NCI-H146 (cell line): ENCODE data around the gene B9D1.

Experiments
- DNase-seq: peaks from one replicate; lab custom pipeline; 2025; lab: John Stamatoyannopoulos, UW

Gene B9D1

DNA sequence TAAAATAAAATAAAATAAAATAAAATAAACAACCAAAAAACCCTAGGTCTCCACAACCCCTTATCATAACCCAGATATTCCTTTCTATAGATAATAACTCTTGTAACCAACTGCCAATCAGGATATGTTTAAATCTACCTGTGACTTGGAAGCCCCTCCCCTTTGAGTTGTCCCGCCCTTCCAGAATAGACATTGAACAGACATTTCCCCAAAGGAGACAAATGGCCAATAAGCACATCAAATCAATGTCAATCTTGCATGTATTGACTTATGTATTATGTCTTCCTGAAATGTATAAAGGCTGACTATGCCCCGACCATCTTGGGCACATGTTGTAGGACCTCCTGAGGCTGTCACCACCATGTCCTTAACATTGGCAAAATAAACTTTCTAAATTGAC lies 14.3 kb upstream of the B9D1 start:
- peak; percentile 49 for DNase-seq

DNA sequence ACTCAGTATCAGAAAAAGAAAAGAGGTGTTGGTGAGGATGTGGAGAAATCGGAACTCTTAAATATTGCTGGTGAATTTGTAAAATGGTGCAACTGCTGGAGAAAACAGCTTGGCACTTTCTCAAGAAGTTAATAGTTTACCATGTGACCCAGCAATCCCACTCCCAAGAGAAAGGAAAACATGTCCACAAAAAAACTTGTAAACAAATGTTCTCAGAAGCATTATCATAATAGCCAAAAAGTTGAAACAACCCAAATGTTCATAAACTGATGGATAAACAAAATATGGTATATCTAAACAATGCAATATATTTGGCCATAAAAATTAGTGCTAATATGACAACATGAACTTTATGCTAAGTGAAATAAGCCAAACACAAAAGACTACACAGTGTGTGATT lies 13.2 kb upstream of the B9D1 start:
- no peak for DNase-seq

DNA sequence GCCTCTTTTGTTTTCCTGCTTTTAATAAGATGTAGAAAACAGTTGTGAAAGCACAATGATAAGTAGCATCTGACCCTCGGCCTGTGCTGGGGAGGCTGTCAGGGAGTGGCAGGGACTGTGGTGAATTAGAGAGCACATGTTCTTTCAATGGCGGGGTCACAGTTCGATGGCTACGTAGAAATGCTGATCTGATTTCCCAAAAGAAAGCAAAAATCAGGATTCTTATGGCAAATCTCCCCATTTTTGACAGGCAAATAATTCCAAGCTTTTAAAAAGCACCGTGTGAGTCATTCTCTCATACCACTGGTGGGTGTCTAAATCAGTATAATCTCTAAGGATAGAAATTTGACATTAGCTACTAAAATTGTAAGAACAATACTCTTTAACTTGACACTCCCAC lies 11.6 kb upstream of the B9D1 start:
- DNase-seq: no peak

DNA sequence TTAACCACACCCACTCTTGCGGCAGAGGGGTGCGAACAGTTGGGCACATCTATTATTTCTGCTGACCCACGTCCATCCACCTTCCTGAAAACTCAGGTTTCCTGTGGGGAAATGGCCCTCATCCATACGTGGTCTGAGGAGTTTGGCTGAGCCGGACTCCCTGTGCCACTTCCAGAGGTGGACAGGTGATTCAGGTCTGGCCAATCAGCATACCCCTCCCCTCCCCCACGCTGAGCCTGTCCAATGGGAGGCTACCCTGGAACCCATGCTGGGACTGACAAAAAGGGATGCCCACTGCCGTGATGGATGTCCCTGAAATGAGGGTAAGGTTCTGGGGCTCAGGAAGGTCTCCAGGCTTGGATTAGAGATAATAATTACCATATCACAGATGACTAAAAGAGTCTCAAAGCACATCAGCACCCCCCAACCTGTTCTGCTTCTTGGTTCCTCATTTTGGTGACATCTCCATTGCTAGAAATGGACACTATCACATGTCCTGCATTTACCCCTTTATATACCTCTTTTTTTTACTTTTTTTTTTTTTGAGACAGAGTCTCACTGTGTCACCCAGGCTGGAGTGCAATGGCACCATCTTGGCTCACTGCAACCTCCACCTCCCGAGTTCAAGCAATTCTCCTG lies 10.5 kb upstream of the B9D1 start:
- no peak for DNase-seq

DNA sequence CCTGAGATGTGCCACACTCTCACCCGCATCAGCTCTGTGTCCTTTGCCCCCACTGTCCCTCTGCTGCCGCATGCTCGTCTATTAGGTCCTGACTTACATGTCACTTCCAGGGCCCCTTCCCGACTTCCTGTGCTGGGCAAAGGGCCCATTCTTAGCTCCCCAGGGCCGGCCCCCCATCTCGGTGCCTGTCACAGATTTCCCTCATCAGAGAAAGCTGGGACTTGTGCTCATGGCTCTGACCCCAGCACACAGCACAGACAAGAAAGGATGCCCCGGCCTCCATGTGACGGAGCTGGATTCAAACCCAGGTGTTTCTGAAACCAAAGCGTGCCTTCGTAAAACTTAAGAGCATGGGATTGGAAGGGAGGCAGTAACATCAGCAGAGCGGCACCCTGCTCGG lies 9.9 kb upstream of the B9D1 start:
- no peak for DNase-seq

DNA sequence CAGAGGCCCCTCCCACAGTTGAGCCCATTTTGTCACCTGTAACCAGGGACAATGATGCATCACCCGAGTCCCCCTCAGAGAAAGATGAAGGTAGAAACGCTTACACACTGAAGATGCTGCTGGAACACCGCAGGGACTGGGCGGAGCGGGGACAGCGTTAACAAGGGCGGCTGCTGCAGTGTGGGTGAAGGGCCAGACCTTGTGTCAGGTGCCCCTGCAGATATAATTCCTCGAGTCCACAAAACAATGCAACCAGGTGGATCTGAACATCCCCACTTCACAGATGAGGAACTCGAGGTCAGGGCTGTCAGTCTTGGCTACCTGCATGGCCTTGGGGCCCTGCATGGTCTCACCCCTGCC lies 9.5 kb upstream of the B9D1 start:
- DNase-seq: no peak

DNA sequence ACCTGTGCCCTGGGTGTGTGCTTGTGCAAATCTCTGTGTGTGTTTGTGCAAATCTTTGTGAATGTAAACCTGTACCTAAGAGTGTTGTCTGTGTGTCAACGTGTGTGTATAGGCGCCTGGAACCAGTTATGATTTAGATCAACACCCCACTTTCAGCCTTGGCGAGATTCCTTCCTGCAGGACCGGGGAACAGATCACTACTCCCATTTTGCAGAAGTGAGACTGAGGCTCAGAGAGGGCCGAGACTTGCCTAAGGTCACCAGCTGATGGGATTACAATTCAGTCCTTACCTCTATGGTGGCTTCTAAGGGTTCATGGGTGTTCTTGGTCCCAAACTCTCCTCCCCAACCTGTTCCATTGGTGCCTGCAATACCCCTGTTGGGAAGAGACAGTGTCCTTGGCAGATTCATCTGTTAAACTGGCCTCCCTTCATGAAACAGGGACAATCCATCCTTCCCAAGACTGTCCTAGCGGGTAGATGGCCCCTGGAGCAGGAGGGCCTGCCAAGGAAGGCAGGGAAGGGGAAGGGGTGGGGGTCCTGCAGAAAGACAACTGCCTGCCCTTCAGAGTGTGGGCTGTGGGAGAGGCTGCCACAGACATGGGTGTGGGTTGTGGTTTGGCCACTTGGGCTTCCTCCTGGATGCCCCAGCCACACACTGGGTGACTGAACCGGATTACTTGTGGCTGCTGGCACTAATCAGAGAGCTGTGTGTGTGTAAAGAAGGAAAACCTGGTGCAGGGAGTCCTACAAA lies 8.9 kb upstream of the B9D1 start:
- no peak for DNase-seq

DNA sequence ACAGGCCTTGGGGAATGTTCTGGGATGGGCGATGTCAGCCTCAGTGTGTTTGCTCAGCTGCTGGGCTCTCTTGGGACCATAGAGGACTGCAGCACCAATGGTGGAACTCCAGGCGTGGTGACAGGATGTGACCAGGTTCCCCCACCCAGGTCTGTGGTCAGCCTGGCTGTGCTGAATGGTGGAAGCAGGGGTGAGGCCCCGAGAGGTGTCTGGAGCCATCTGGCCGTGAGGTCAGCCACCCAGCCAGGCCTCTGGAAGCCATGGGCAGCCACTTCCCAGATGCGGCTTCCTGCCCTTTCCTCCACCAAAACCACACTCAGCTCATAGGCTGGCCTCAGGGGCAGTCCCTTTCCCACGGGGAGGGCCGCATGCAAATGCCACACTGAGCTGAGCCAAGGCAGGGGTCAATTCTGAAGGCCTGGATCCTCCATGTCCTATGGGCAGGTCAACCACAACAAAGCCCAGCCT lies 8.0 kb upstream of the B9D1 start:
- DNase-seq: no peak

DNA sequence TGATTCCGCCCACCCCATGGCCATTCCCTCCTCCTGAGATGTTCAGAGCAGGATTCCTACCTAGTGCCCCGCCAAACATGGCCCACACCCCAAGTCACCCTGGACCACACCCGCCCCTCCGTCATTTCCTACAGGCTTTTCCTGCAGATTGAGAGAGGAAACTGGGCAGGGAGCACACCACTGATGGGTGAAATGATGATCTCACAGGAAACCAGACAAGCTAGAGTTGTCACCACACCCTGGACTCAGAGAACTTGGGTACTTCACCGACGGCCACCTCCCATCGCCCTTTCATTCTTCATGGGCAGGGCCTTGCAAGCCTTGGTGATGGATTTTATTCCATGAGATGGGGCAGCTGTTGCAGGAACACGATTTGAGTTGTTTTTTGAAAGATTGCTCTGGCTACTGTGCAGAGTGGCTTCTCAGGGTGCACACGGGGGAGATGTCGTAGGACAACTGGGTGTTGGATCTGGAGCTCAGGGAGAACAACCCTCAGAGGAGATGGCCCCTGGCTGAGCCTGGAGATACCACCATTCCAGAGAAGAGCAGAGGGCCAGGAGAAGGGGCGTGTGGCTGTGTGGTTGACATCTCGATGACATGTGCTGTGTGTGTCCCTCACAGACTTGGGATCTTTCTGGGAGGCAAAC lies 7.4 kb upstream of the B9D1 start:
- DNase-seq: no peak

DNA sequence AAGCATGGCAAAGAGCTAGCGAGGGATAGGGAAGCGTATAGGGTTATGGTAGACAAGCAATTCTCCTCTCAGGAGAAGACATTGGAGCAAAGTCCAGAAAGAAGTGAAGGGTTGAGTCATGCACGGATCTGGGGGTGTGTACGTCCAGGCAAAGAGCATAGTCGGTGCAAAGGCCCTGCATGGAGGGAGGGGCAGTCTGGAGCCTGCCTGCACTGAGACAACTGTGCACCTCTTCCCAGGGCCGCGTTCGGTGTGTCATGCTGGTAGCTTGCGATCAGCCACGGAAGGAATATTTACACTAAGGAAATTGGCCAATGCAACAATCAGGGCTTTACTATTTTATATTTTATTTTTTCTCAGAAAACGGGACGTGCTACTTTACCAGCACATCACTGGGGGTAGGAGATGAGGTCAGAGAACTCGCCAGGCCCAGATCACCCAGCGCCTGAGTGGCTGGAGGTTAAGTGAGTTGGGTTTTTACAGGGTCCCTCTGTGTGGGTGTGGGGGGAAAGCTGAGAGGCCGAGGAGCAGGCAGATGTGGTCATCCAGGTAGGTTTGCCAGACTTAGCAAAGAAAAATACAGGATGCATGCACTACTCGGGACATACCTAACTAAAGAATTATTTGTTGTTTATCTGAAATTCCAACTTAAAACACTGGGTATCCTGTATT lies 6.7 kb upstream of the B9D1 start:
- DNase-seq: no peak

DNA sequence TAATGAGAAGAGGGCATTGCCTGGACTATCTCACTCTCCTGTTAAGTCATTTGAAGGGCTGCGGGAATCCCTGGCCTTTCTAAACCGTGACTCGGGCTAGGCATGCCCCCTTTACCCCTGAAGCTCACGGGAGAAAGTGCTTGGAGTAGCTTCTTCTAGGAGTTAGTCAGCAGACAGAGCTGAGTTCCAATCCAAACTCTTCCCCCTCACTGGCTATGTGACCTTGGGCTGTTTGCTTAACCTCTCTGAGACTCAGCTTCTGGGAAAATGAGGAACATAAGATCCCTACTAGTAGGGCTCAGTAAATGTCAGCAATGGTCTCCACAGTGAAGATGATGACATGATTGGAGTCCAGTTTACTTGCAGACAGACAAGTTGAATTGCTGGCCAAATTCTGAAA lies 5.7 kb upstream of the B9D1 start:
- DNase-seq: no peak

DNA sequence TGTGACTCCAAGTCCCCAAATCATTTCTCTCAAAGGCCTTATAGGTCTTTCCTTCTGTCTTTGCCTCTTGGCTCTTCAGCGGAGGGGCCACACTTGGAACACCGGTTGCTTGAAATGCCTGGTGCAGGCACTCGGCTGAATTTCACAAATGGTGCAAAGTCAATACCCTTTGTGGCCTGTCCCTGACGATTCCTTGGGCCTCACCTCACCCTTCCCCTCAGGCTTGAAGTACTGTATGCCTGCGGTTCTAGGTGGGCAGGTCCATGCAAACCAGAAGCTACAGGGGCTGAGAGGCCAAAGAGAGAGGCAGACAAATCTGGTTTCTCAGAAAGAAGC lies 4.1 kb upstream of the B9D1 start:
- DNase-seq: no peak

DNA sequence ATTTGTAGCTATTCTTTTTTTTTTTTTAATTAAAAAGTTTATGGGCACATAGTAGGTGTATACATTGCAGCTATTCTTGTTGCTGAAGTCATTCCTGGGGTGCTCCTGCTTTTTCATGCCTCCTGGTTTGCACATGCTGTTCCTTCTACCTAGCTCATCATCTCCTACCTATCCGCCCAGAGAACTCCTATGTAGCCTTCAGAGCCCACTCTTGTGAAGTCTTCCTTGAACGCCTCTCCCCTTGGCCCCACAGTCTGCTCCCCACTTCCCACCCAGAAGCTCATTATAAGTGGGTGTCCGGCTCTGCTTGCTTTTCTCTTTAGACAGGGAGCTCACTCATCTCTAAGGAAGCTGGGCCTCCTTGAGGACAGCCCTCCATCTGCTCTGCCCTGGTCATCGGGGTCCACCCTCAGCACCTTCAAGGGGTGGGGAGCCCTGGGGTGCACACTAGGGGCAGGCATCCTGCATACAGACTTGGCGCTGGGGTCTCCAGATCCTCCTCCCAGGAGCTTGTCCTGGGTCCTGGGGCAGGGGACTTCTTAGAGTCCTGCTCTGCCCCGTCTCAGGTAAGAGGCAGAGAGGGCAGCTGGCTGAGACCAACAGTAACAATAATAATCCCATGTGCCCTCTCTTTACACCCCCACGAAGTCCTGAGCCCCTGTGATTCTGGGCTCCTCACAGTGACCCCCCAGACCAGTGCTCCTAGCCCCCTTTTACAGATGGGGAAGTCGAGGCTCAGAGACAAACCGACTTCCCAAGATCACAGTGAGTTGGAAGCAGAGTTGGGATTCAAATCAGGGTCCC lies 3.5 kb upstream of the B9D1 start:
- no peak for DNase-seq

DNA sequence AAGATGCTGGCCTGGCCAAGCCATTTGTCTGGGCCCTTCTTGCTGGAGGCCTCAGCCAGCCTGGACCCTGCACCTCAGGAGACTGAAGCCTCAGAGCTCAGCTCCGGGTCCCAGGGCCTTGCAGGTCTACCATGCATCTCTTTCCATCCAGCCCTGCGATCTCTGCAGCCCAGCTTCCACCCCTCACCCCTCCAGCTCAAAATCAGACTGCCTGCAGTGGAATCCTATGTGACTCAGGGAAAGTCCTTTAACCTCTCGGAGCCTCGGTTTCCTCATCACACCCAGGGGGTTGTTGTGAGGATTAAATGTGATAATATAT lies 2.9 kb upstream of the B9D1 start:
- no peak for DNase-seq

DNA sequence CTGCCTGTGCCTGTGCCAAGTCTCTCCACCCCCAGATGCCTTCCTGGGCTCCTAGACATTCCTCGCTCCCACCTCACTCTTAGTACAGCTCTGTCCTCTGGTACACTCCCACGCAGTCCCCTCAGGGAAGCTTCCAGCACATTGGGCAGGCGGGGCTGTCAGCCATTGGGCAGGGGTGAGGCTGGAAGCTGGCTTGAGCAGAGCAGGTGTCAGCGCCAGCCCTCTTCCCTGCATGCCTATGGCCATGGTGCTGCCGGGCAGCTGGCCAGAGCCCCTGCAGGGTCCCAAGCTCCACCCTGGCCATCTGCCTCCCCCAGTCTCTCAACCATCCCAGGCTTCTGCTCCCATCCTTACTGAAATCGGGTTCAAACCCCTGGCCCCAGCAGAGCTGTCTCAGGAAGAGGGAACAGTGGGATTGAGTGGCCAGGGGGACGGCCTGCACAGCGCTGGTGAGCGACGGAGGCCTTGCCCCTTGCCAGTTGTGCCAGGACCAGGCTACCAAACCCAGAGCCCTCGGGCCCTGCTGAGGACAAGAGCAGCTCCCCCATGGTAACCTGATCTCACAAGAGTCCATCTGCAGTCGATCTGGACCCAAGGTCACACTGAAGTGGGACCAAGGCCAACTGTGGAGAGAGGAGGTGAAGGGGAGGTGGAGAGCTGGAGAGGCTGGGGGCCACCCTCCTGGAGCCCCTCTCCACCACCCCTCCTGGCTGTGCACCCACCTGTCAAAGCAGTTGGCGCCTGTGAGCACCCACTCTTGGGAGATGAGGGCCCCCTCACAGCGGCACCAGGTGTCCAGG lies 2.4 kb upstream of the B9D1 start:
- peak; percentile 65 for DNase-seq

DNA sequence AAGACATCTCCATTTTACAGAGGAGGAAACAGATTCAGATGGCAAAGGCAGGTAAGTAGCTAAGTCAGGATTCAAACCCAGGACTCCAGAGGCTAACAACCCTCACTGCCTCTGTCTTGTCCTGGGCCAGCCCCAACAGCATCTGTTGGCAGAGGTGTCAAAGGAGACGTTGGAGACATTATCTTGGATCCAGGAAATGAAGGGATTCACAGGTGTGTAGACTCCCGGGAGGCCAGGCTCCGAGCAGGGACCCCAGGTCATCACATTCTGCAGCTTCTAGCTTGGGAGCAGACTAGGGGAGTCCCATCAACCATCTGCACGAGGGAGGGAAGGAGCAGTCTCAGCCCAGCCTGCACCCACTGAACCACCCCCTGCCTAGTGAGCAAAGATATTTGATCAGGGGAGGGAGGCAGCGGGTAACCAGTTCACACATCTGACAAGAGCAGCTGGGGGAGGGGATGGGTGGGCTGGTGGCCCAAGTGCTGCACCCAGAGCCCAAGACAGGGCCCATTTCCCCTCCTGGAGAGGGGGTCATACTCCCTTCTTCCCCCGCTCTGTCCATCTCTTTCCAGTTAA lies 1.0 kb upstream of the B9D1 start:
- DNase-seq: no peak

DNA sequence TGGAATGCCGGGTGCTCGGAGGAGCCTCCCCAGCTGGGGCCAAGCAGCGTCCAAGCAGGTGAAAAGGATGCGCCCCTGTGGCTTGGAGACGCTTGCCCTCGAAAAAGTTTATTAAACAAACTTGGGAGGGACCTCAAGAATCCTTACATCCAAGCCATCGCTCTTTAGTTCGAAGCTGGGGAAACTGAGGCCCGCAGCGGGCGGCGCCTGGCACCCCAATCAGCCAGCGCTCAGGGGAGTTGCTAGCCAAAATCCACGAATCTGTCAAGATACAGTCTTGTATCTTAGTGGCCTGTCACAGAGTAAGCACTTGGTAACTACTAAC lies 553 bp upstream of the B9D1 start:
- no peak for DNase-seq

DNA sequence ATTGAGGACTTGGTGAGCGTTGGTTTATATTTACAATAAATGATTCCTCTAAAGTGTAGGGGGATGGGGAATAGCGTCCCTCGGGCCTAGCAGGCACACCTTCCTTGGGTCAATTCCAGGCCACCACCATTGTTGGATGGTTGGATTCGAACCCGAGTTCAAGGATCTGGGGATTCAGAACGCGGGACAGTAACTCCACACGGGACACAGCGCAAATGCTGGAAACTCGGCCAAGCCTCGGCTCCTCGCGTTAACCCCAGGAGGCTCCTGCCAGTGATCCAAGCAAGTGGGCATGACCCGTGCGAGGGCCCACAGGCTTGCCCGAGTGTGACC lies 613 bp downstream of the B9D1 start:
- no peak for DNase-seq

DNA sequence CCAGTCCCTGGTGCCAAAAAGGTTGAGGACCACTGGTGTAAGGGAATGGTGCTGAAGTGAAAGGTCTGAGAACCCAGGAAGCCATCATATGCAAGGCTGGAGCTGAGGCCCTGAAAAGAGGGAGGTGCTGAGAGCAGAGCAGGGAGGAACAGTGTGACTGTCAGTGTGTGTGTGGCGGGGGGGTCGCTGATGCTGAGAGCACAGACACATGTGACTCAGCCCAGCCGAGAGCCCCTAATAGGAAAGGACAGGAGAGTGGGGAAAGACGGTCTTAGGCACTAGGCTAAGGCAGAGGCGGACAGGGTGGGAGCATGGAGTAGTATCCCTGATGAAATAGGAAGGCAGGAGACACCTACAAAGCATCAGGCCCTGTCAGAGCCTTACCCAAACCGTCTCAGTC lies 1.2 kb downstream of the B9D1 start:
- DNase-seq: no peak

DNA sequence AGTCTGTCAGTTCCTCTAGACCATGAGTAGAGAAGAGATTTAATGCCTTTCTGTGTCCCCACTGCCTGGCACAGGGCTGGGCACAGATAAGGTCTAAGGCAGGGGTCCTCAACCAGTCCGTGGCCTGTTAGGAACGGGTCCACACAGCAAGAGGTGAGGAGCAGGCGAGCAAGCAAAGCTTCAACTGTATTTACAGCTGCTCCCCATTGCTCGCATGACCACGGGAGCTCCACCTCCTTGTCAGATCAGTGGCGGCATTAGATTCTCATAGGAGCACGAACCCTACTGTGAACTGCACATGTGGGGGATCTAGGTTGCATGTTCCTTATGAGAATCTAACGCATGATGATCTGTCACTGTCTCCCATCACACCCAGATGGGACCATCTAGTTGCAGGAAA lies 1.8 kb downstream of the B9D1 start:
- no peak for DNase-seq

DNA sequence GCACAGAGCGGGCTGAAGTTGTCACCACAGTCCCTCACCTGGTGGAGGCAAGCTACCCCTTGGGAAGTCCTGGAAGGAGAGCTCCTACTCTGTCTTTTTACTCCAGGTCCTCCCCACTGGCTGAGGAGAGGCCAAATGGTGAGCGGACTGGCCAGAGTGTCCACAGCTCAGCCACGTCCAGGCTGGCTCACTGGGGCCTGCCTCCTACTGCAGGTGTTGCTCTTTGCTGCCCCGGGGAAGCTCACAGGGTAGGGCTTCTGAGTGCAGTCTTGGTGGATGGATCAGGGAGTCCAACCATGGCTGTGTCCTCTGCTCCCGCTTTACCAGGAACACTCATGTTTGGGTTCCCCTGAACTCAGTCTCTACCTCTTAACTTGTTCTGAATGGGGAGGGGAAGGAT lies 2.7 kb downstream of the B9D1 start:
- DNase-seq: no peak

DNA sequence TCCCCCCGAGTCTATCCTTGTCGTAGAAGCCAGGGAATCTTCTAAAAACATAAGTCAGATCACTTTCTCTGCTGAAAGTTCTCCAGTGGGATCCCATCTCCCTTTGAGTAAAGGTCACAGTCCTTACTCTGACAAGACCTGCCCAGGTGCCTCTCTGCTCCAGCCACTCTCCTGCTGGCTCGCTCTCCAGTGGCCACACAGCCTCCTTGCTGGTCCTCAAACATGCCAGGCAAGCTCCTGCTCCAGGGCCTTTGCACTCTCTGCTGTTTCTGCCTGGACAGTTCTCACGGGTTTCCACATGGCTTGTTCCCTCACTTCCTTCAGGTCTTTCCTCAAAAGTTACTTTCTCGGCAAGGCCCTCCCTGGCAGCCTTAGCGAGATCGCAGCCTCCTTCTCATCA lies 3.4 kb downstream of the B9D1 start:
- DNase-seq: no peak
